Neuronal stem cell (in vitro differentiated cells): ENCODE results near the gene CACNA1F.

ENCODE experiments used
- DNase-seq: peaks from one replicate; pipeline ENCODE4 v3.0.0-alpha.2; 2013; ENCODE audit warnings: low spot score
- H2AFZ ChIP-seq: one replicate; pipeline ENCODE4 v1.6.1; 2013; ENCODE audit warnings: mild to moderate bottlenecking, low read length, inconsistent platforms
- H2AK5ac ChIP-seq: 2 replicates; pipeline ENCODE4 v1.6.1; 2013; ENCODE audit warnings: low read depth, mild to moderate bottlenecking, inconsistent platforms, low read length, moderate library complexity, mixed read lengths
- H2BK120ac ChIP-seq: 2 replicates; pipeline ENCODE4 v1.6.1; 2013; ENCODE audit warnings: low read depth, mild to moderate bottlenecking, inconsistent platforms, low read length, moderate library complexity, mixed read lengths
- H2BK12ac ChIP-seq: one replicate; pipeline ENCODE4 v1.6.1; 2013; ENCODE audit warnings: low read length, inconsistent platforms
- H2BK15ac ChIP-seq: 2 replicates; pipeline ENCODE4 v1.6.1; 2013; ENCODE audit warnings: mild to moderate bottlenecking, low read length, inconsistent platforms, mixed read lengths
- H2BK5ac ChIP-seq: one replicate; pipeline ENCODE4 v1.6.1; 2013; ENCODE audit warnings: inconsistent platforms, mild to moderate bottlenecking, low read length, moderate library complexity
- H3K14ac ChIP-seq: one replicate; pipeline ENCODE4 v1.6.1; 2013; ENCODE audit warnings: low read length, inconsistent platforms
- H3K18ac ChIP-seq: 2 replicates; pipeline ENCODE4 v1.6.1; 2013; ENCODE audit warnings: low read length, inconsistent platforms
- H3K23ac ChIP-seq: 2 replicates; pipeline ENCODE4 v1.6.1; 2013; ENCODE audit warnings: low read depth, mild to moderate bottlenecking, mixed read lengths, low read length, inconsistent platforms; ENCODE audit not compliant: poor library complexity
- H3K27ac ChIP-seq: replicated peaks from 3 replicates; pipeline ENCODE4 v1.5.1; 2013; ENCODE audit warnings: low read length, inconsistent platforms
- H3K27me3 ChIP-seq, 3 experiments: 2 replicates each; pipeline ENCODE4 v1.6.1; 2013; ENCODE audit warnings: low read length in 3 of 3, mild to moderate bottlenecking in 2 of 3, inconsistent platforms in 1 of 3, low read depth in 1 of 3, mixed read lengths in 1 of 3, moderate library complexity in 1 of 3; ENCODE audit not compliant: control insufficient read depth in 3 of 3, insufficient read depth in 3 of 3
- H3K36me3 ChIP-seq, 2 donors: replicated peaks in 1 of 2; 2 replicates each; pipeline ENCODE4 v1.6.1; 2013; ENCODE audit warnings: low read length in 2 of 2; ENCODE audit not compliant: control insufficient read depth in 2 of 2, insufficient read depth in 2 of 2
- H3K4ac ChIP-seq: 2 replicates; pipeline ENCODE4 v1.6.1; 2013; ENCODE audit warnings: inconsistent platforms, mild to moderate bottlenecking, low read length, moderate library complexity
- H3K4me1 ChIP-seq, 2 donors: 1 replicate in 1 of 2; 2 replicates in 1 of 2; pipeline ENCODE4 v1.6.1; 2013; ENCODE audit warnings: low read length in 2 of 2, low read depth in 1 of 2; ENCODE audit not compliant: control insufficient read depth in 2 of 2, insufficient read depth in 1 of 2
- H3K4me2 ChIP-seq: one replicate; pipeline ENCODE4 v1.6.1; 2013; ENCODE audit warnings: mild to moderate bottlenecking, low read length, inconsistent platforms; ENCODE audit not compliant: insufficient read depth, poor library complexity, severe bottlenecking
- H3K4me3 ChIP-seq, 2 donors: 2 replicates each; pipeline ENCODE4 v1.5.1; 2013; ENCODE audit warnings: low read length in 2 of 2, mild to moderate bottlenecking in 2 of 2, inconsistent platforms in 1 of 2, moderate library complexity in 1 of 2
- H3K79me1 ChIP-seq: one replicate; pipeline ENCODE4 v1.6.1; 2013; ENCODE audit warnings: low read depth, mild to moderate bottlenecking, inconsistent platforms, low read length, moderate library complexity
- H3K9ac ChIP-seq: one replicate; pipeline ENCODE4 v1.6.1; 2013; ENCODE audit warnings: mild to moderate bottlenecking, low read depth, low read length, inconsistent platforms; ENCODE audit not compliant: poor library complexity
- H3K9me3 ChIP-seq, 2 donors: replicated peaks in 1 of 2; 2 replicates each; pipeline versions ENCODE3 to v1.6.1; 2013; ENCODE audit warnings: low read length in 2 of 2, mild to moderate bottlenecking in 2 of 2, inconsistent platforms in 1 of 2, low read depth in 1 of 2, mixed read lengths in 1 of 2, moderate library complexity in 1 of 2; ENCODE audit not compliant: control insufficient read depth in 2 of 2, insufficient read depth in 1 of 2
- H4K8ac ChIP-seq: one replicate; pipeline ENCODE4 v1.6.1; 2013; ENCODE audit warnings: low read depth, mild to moderate bottlenecking, inconsistent platforms, low read length, moderate library complexity
- H4K91ac ChIP-seq: one replicate; pipeline ENCODE4 v1.6.1; 2013; ENCODE audit warnings: low read length, low read depth, mild to moderate bottlenecking, inconsistent platforms; ENCODE audit not compliant: poor library complexity
- WGBS, 2 donors: extraction: QIAGEN DNeasy Blood & Tissue Kit; methylation state at CpG; one replicate each; pipeline ENCODE4 v1.1.7; 2013; ENCODE audit warnings: missing lambda C conversion rate in 2 of 2, mixed read lengths in 1 of 2; ENCODE audit not compliant: insufficient read length in 2 of 2, insufficient replicate concordance in 1 of 2; ENCODE audit errors: extremely low coverage in 2 of 2; 5-methylcytosine and 5-hydroxymethylcytosine counted together

Gene CACNA1F

GRCh38 chrX:49183701-49184281 lies 49.3 kb downstream of the CACNA1F start:
- H3K9ac ChIP-seq, result peak overlapping the region; percentile 60
- no peak overlapping the region for H2BK12ac ChIP-seq
- H3K79me1 ChIP-seq, result no peaks in the 10 kb centered on the region
- no peak overlapping the region for H3K14ac ChIP-seq
- no peak overlapping the region for H2BK15ac ChIP-seq
- no peak overlapping the region for H4K8ac ChIP-seq
- H3K4ac ChIP-seq, result no peak overlapping the region
- no peak overlapping the region for H3K4me3 ChIP-seq
- peak overlapping the region; percentile 58 for H2AFZ ChIP-seq
- H3K4me1 ChIP-seq, result peaks cover 0 to 11% of the 10 kb centered on the region in 2 donors
- no peaks in the 10 kb centered on the region for H3K9me3 ChIP-seq
- H4K91ac ChIP-seq, result no peak overlapping the region
- H3K27ac ChIP-seq, result peak overlapping the region; percentile 73
- no peak overlapping the region for H3K23ac ChIP-seq
- H3K27me3 ChIP-seq, result no peaks in the 10 kb centered on the region
- H2BK5ac ChIP-seq, result no peak overlapping the region
- H3K18ac ChIP-seq, result peak overlapping the region; percentile 17
- H3K4me2 ChIP-seq, result peak overlapping the region; percentile 2
- no peak overlapping the region for H2BK120ac ChIP-seq
- H3K36me3 ChIP-seq, result no peaks in the 10 kb centered on the region
- no CpG with 5 or more reads among the region's 18 CpGs for WGBS, 2 donors
- DNase-seq, result no peak
- no peak overlapping the region for H2AK5ac ChIP-seq

GRCh38 chrX:49179358-49179757 lies 53.8 kb downstream of the CACNA1F start:
- no CpG with 5 or more reads among the region's 2 CpGs for WGBS, 2 donors
- H3K36me3 ChIP-seq, result no peaks in the 10 kb centered on the region
- H3K27me3 ChIP-seq, result peaks cover 0 to 5% (median 0%) of the 10 kb centered on the region in 3 experiments
- no peak overlapping the region for H2AK5ac ChIP-seq
- H2BK15ac ChIP-seq, result no peak overlapping the region
- DNase-seq, result no peak
- no peak overlapping the region for H3K4me2 ChIP-seq
- H3K18ac ChIP-seq, result no peak overlapping the region
- H4K8ac ChIP-seq, result no peak overlapping the region
- H3K23ac ChIP-seq, result peak overlapping the region; percentile 65
- H3K9me3 ChIP-seq, result no peaks in the 10 kb centered on the region
- no peak overlapping the region for H2BK12ac ChIP-seq
- H3K4me1 ChIP-seq, result peaks cover 0 to 1% of the 10 kb centered on the region in 2 donors
- H3K27ac ChIP-seq, result no peak overlapping the region
- H2AFZ ChIP-seq, result no peak overlapping the region
- no peak overlapping the region for H4K91ac ChIP-seq
- no peaks in the 10 kb centered on the region for H3K79me1 ChIP-seq
- H2BK120ac ChIP-seq, result no peak overlapping the region
- no peak overlapping the region for H3K4me3 ChIP-seq
- no peak overlapping the region for H3K14ac ChIP-seq
- no peak overlapping the region for H3K9ac ChIP-seq
- no peak overlapping the region for H3K4ac ChIP-seq
- no peak overlapping the region for H2BK5ac ChIP-seq

GRCh38 chrX:49178537-49178936 lies 54.6 kb downstream of the CACNA1F start:
- Histone ChIP-seq H3K14ac (no peak overlapping the region), H3K27ac (no peak overlapping the region), H2BK5ac (no peak overlapping the region), H3K4me1 (no peaks in the 10 kb centered on the region), H3K9ac (no peak overlapping the region), H3K36me3 (no peaks in the 10 kb centered on the region), H2BK12ac (no peak overlapping the region), H3K4me2 (no peak overlapping the region), H3K18ac (no peak overlapping the region), H3K23ac (no peak overlapping the region), H4K8ac (no peak overlapping the region), H2BK15ac (no peak overlapping the region), H2AFZ (no peak overlapping the region), H2AK5ac (no peak overlapping the region), H3K4me3 (no peak overlapping the region), H3K27me3 (peaks cover 0 to 11% (median 0%) of the 10 kb centered on the region in 3 experiments), H3K79me1 (no peaks in the 10 kb centered on the region), H2BK120ac (no peak overlapping the region), H3K9me3 (no peaks in the 10 kb centered on the region), H4K91ac (no peak overlapping the region), H3K4ac (no peak overlapping the region)
- no peak for DNase-seq
- no CpG with 5 or more reads among the region's 3 CpGs for WGBS, 2 donors

GRCh38 chrX:49177873-49178480 lies 55.2 kb downstream of the CACNA1F start:
- no peak overlapping the region for H2BK12ac ChIP-seq
- no peak for DNase-seq

More at GRCh38 chrX:49177873-49178480, 55.2 kb downstream of the CACNA1F start:
- Histone ChIP-seq H3K14ac (no peak overlapping the region), H3K27me3 (peaks cover 0 to 16% (median 4%) of the 10 kb centered on the region in 3 experiments), H3K27ac (no peak overlapping the region), H3K4ac (no peak overlapping the region), H2AFZ (no peak overlapping the region), H4K91ac (no peak overlapping the region), H2AK5ac (no peak overlapping the region), H3K79me1 (no peaks in the 10 kb centered on the region), H2BK15ac (no peak overlapping the region), H3K4me3 (no peak overlapping the region), H3K9ac (no peak overlapping the region), H3K36me3 (no peaks in the 10 kb centered on the region), H3K4me1 (no peaks in the 10 kb centered on the region), H3K9me3 (no peaks in the 10 kb centered on the region), H2BK120ac (no peak overlapping the region), H4K8ac (no peak overlapping the region), H3K4me2 (no peak overlapping the region), H3K18ac (no peak overlapping the region), H3K23ac (no peak overlapping the region), H2BK5ac (no peak overlapping the region)
- WGBS, 2 donors, result no CpG with 5 or more reads among the region's 23 CpGs
